Tongue (tissue), 2 donors: ENCODE measurements around the gene ZBTB33. TPM values are rescaled to one million over a fixed set of nuclear protein-coding genes. Genes with fewer than 3 reads are reported as not detected.

Experiments used
- DNase-seq: peaks from one replicate; pipeline ENCODE4 v3.0.0-alpha.2; 2015
- total RNA-seq: library from RNA; depleted of rRNA; stranded (reverse); fragments of >200 nt; gene quantifications from one replicate; pipeline ENCODE4 v1.2.3, GENCODE V29; 2014

ZBTB33 gene
- total RNA-seq, 1 donor from 2014 or later = 25.2 TPM

- no peak for DNase-seq
Observed at GRCh38 chrX:120305531-120306141, 55.0 kb downstream of the ZBTB33 start.

- no peak for DNase-seq
Observed at GRCh38 chrX:120306630-120307029, 56.0 kb downstream of the ZBTB33 start.

Other genes with a start within 250 kb of the ZBTB33 start
- gene RHOXF2B, start 173.1 kb upstream of the ZBTB33 start, total RNA-seq = not detected
- gene RHOXF1, start 134.9 kb upstream of the ZBTB33 start, total RNA-seq = not detected
- gene RHOXF2, start 92.2 kb upstream of the ZBTB33 start, total RNA-seq = not detected
- 6.7 TPM for gene TMEM255A, start 60.6 kb downstream of the ZBTB33 start, total RNA-seq
- gene ATP1B4, start 111.3 kb downstream of the ZBTB33 start, total RNA-seq = 367 TPM
- 149 TPM for gene LAMP2, start 218.5 kb downstream of the ZBTB33 start, total RNA-seq